T1000 (cell line): Measurements from ENCODE around the gene MPPED1.

Experiments
- DNase-seq: peaks from one replicate; lab custom pipeline; 2025; ENCODE audit warnings: mixed read lengths; lab: John Stamatoyannopoulos, UW

The MPPED1 gene

GRCh38 chr22:43447380-43447779 is 35.6 kb downstream of the MPPED1 start:
- no peak for DNase-seq

- DNase-seq, result no peak
Observed at GRCh38 chr22:43448048-43448447, 36.2 kb downstream of the MPPED1 start.

GRCh38 chr22:43449205-43449830 is 37.5 kb downstream of the MPPED1 start:
- no peak for DNase-seq

- no peak for DNase-seq
Observed at GRCh38 chr22:43449831-43450225, 38.0 kb downstream of the MPPED1 start.

- no peak for DNase-seq
Observed at GRCh38 chr22:43451371-43452050, 39.7 kb downstream of the MPPED1 start.

GRCh38 chr22:43455846-43456245 is 44.0 kb downstream of the MPPED1 start:
- no peak for DNase-seq

GRCh38 chr22:43457002-43457401 is 45.2 kb downstream of the MPPED1 start:
- DNase-seq, result no peak

GRCh38 chr22:43462701-43463100 is 50.9 kb downstream of the MPPED1 start:
- DNase-seq, result no peak

GRCh38 chr22:43464809-43465208 is 53.0 kb downstream of the MPPED1 start:
- DNase-seq, result no peak

GRCh38 chr22:43465291-43466015 is 53.6 kb downstream of the MPPED1 start:
- DNase-seq, result no peak

GRCh38 chr22:43466710-43467109 is 54.9 kb downstream of the MPPED1 start:
- DNase-seq, result no peak

GRCh38 chr22:43467216-43467940 is 55.6 kb downstream of the MPPED1 start:
- DNase-seq, result no peak

GRCh38 chr22:43470253-43470652 is 58.4 kb downstream of the MPPED1 start:
- DNase-seq, result no peak

GRCh38 chr22:43470941-43471585 is 59.2 kb downstream of the MPPED1 start:
- DNase-seq, result no peak

- DNase-seq, result no peak
Observed at GRCh38 chr22:43471606-43472135, 59.9 kb downstream of the MPPED1 start.

GRCh38 chr22:43473031-43473430 is 61.2 kb downstream of the MPPED1 start:
- DNase-seq, result no peak

- no peak for DNase-seq
Observed at GRCh38 chr22:43473441-43473840, 61.6 kb downstream of the MPPED1 start.

- no peak for DNase-seq
Observed at GRCh38 chr22:43474161-43475101, 62.6 kb downstream of the MPPED1 start.

GRCh38 chr22:43475549-43476076 is 63.8 kb downstream of the MPPED1 start:
- DNase-seq, result no peak

- no peak for DNase-seq
Observed at GRCh38 chr22:43476341-43476740, 64.5 kb downstream of the MPPED1 start.
